ENCODE data around the gene OR6S1. TPM values are rescaled to one million over a fixed set of nuclear protein-coding genes. Genes with fewer than 3 reads are reported as not detected.

Gene OR6S1
- total and polyA plus RNA-seq, 2 of the 8 experiments (the other 6 are each of a cell fraction or from before 2014, with no cell fraction given): not detected

DNA sequence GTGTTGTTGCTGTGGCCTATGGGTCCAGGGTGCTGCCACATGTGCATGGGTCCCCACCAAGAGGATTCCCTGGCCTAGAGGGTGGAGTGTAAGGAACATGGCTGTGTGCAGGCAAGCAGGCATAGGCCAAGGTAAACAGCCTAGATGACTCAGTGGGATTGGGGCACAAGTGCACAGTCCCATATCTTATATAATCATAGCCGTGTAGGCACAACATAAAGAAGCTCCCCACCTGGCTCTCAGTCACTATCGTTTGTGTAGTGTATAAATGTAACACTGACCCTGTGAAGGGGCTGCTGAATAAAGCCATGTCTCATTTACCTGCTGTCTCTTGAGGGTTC lies 34.6 kb downstream of the OR6S1 start (continued):
- TF ChIP-seq, protein P1, sequence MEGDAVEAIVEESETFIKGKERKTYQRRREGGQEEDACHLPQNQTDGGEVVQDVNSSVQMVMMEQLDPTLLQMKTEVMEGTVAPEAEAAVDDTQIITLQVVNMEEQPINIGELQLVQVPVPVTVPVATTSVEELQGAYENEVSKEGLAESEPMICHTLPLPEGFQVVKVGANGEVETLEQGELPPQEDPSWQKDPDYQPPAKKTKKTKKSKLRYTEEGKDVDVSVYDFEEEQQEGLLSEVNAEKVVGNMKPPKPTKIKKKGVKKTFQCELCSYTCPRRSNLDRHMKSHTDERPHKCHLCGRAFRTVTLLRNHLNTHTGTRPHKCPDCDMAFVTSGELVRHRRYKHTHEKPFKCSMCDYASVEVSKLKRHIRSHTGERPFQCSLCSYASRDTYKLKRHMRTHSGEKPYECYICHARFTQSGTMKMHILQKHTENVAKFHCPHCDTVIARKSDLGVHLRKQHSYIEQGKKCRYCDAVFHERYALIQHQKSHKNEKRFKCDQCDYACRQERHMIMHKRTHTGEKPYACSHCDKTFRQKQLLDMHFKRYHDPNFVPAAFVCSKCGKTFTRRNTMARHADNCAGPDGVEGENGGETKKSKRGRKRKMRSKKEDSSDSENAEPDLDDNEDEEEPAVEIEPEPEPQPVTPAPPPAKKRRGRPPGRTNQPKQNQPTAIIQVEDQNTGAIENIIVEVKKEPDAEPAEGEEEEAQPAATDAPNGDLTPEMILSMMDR (IDR thresholded peaks at IDR 0.05; ENCODE audit: control extremely low read depth in 1 of 3, insufficient read depth in 1 of 3, low read depth in 1 of 3, low read length in 3 of 3): no peak
- no peak for TF ChIP-seq SP4 (IDR thresholded peaks at IDR 0.05; ENCODE audit: low read length)
- TF ChIP-seq PHF8 (conservative IDR thresholded peaks at IDR 0.05; ENCODE audit: low read depth, low read length): no peak
- TF ChIP-seq RBBP5 (IDR thresholded peaks at IDR 0.05; ENCODE audit: borderline replicate concordance, low read depth, low read length): no peak
